Prostate gland (tissue), 2 donors: ENCODE results near the gene LRRC51.

Source experiments
- CTCF ChIP-seq, 4 experiments: fragments of 200-600 bp in 2 of 4; fragments of 450-650 bp in 2 of 4; sonication (generic) in 2 of 4; IDR thresholded peaks; 1 replicate in 3 of 4; 2 replicates in 1 of 4; pipeline ENCODE4 v1.5.1; 2016 to 2019; ENCODE audit warnings: antibody characterized with exemption in 4 of 4, mild to moderate bottlenecking in 2 of 4, moderate library complexity in 2 of 4
- POLR2A ChIP-seq: fragments of 450-650 bp; IDR thresholded peaks from one replicate; pipeline ENCODE4 v1.6.1; 2016; ENCODE audit warnings: antibody characterized with exemption, mild to moderate bottlenecking

GRCh38 chr11:72067266-72067665, 13.4 kb upstream of the LRRC51 start:
- TF ChIP-seq CTCF (IDR thresholded peaks at IDR 0.05) (no peak), POLR2A (no peak)
